Upper lobe of left lung (tissue), 6 donors: ENCODE data around the gene OR9A2. TPM values are rescaled to one million over a fixed set of nuclear protein-coding genes. Genes with fewer than 3 reads are reported as not detected.

ENCODE experiments used
- ATAC-seq, 2 donors: fragments of 200-7000 bp; cut with Tn5 transposase; one replicate each; pipeline ENCODE4 v1.9.1; 2022; ENCODE audit warnings: mild to moderate bottlenecking in 2 of 2, moderate library complexity in 2 of 2; ENCODE audit not compliant: low FRiP score in 2 of 2
- DNase-seq, 2 donors: peaks; one replicate each; pipeline ENCODE4 v3.0.0-alpha.2; 2019 to 2020
- H3K27ac ChIP-seq, 4 donors: fragments of 200-600 bp; sonication (generic); one replicate each; pipeline ENCODE4 v1.5.1; 2016 to 2019
- H3K27me3 ChIP-seq, 4 donors: fragments of 200-600 bp; sonication (generic); one replicate each; pipeline ENCODE4 v1.5.1; 2017 to 2019
- H3K36me3 ChIP-seq, 4 donors: fragments of 200-600 bp; sonication (generic); one replicate each; pipeline ENCODE4 v1.5.1; 2016 to 2019
- H3K4me1 ChIP-seq, 4 donors: fragments of 200-600 bp; sonication (generic); one replicate each; pipeline ENCODE4 v1.5.1; 2018 to 2019
- H3K4me3 ChIP-seq, 4 donors: fragments of 200-600 bp; sonication (generic); one replicate each; pipeline ENCODE4 v1.5.1; 2017 to 2019; ENCODE audit warnings: mild to moderate bottlenecking in 2 of 4, moderate library complexity in 1 of 4
- H3K9me3 ChIP-seq, 4 donors: fragments of 200-600 bp; sonication (generic); one replicate each; pipeline ENCODE4 v1.5.1; 2018 to 2019
- EP300 ChIP-seq, 4 donors: sonication (generic); formaldehyde crosslinking; IDR thresholded peaks; one replicate each; pipeline ENCODE4 v1.5.1; 2017; ENCODE audit warnings: antibody characterized with exemption in 4 of 4, control low read depth in 2 of 4
- POLR2A ChIP-seq, 4 donors: fragments of 450-650 bp; IDR thresholded peaks; one replicate each; pipeline ENCODE4 v1.5.1; 2016 to 2017; ENCODE audit warnings: antibody characterized with exemption in 4 of 4, mild to moderate bottlenecking in 2 of 4
- POLR2AphosphoS5 ChIP-seq, 2 donors: sonication (generic); formaldehyde crosslinking; IDR thresholded peaks; one replicate each; pipeline ENCODE4 v1.5.1; 2017; ENCODE audit warnings: antibody characterized with exemption in 2 of 2
- WGBS, 2 donors: methylation state at CpG; one replicate each; pipeline ENCODE4 v1.1.5; 2017 to 2018; 5-methylcytosine and 5-hydroxymethylcytosine counted together
- total RNA-seq, 6 donors: library from RNA; depleted of rRNA in 4 of 6; stranded (reverse); fragments of >200 nt in 4 of 6; gene quantifications; one replicate each; pipeline versions ENCODE4 v1.1.0 to v1.2.1, GENCODE V29; 2016 to 2021
- TF ChIP-seq, protein P1 (sequence below), 6 experiments: fragments of 450-650 bp in 4 of 6; fragments of 200-600 bp in 2 of 6; sonication (generic) in 2 of 6; IDR thresholded peaks; one replicate each; pipeline ENCODE4 v1.5.1; 2016 to 2019; ENCODE audit warnings: antibody characterized with exemption in 6 of 6
- donor health status: DM: no; HTN: no; CAD: no; lungs with moderate emphysema.
- donor health status: DM: no; HTN: yes; CAD: no; lungs with severe emphysema.

Gene OR9A2
- total RNA-seq, 6 donors from 2014 or later: not detected

- ATAC-seq: peak in 1 of 2 donors; percentile 37
- no peak for DNase-seq
- 77 to 84% methylated on average over 3 to 5 of the region's 5 CpGs for WGBS, 2 donors
- Histone ChIP-seq H3K4me3 (no peak overlapping the region), H3K9me3 (no peaks in the 10 kb centered on the region), H3K27me3 (no peaks in the 10 kb centered on the region), H3K4me1 (no peaks in the 10 kb centered on the region), H3K36me3 (no peaks in the 10 kb centered on the region), H3K27ac (no peak overlapping the region)
- TF ChIP-seq POLR2AphosphoS5 (IDR thresholded peaks at IDR 0.05) (no peak), EP300 (IDR thresholded peaks at IDR 0.05) (no peak), POLR2A (IDR thresholded peaks at IDR 0.05) (no peak)
- TF ChIP-seq, protein P1, sequence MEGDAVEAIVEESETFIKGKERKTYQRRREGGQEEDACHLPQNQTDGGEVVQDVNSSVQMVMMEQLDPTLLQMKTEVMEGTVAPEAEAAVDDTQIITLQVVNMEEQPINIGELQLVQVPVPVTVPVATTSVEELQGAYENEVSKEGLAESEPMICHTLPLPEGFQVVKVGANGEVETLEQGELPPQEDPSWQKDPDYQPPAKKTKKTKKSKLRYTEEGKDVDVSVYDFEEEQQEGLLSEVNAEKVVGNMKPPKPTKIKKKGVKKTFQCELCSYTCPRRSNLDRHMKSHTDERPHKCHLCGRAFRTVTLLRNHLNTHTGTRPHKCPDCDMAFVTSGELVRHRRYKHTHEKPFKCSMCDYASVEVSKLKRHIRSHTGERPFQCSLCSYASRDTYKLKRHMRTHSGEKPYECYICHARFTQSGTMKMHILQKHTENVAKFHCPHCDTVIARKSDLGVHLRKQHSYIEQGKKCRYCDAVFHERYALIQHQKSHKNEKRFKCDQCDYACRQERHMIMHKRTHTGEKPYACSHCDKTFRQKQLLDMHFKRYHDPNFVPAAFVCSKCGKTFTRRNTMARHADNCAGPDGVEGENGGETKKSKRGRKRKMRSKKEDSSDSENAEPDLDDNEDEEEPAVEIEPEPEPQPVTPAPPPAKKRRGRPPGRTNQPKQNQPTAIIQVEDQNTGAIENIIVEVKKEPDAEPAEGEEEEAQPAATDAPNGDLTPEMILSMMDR (IDR thresholded peaks at IDR 0.05): no peak
Observed at GRCh38 chr7:143038635-143039034, 11.7 kb upstream of the OR9A2 start.

DNA sequence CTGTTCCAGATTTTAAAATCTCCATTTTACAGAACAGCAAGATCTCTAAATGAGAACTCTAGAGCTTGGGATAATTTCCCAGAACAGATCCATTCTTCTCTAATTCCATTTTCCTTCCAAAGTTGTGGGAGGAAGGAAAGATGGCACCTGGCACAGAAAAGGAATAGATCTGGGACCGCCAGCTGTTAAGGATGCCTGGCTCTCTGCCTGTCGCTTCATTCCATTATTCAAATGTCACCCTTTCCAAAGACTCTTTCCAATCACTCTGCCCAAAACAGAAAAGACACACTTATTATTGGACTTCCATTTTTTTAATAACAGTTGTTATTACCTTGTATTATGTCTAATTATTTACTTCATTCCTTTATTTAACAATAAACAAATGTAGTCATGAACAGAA, 751 bp upstream of the OR9A2 start:
- H3K4me3 ChIP-seq: no peak overlapping the region
- no peaks in the 10 kb centered on the region for H3K9me3 ChIP-seq
- ATAC-seq (no peak), DNase-seq (no peak)
- no peaks in the 10 kb centered on the region for H3K27me3 ChIP-seq
- 77 to 82% methylated on average over 2 of the region's 2 CpGs for WGBS, 2 donors
- no peak for TF ChIP-seq EP300 (IDR thresholded peaks at IDR 0.05)
- no peak for TF ChIP-seq POLR2A (IDR thresholded peaks at IDR 0.05)
- TF ChIP-seq POLR2AphosphoS5 (IDR thresholded peaks at IDR 0.05): no peak
- TF ChIP-seq, protein P1 (IDR thresholded peaks at IDR 0.05): no peak
- no peaks in the 10 kb centered on the region for H3K4me1 ChIP-seq
- H3K36me3 ChIP-seq: no peaks in the 10 kb centered on the region
- no peak overlapping the region for H3K27ac ChIP-seq

GRCh38 chr7:143025371-143025770, 1.6 kb downstream of the OR9A2 start:
- DNase-seq (no peak), ATAC-seq (no peak)
- Histone ChIP-seq H3K27me3 (no peaks in the 10 kb centered on the region), H3K27ac (no peak overlapping the region), H3K36me3 (no peaks in the 10 kb centered on the region), H3K4me1 (no peaks in the 10 kb centered on the region), H3K9me3 (no peaks in the 10 kb centered on the region), H3K4me3 (no peak overlapping the region)
- TF ChIP-seq POLR2AphosphoS5 (IDR thresholded peaks at IDR 0.05) (no peak), EP300 (IDR thresholded peaks at IDR 0.05) (no peak), POLR2A (IDR thresholded peaks at IDR 0.05) (no peak)
- TF ChIP-seq, protein P1 (IDR thresholded peaks at IDR 0.05): no peak
- 57 to 62% methylated on average over 2 of the region's 2 CpGs for WGBS, 2 donors

- TF ChIP-seq POLR2AphosphoS5 (IDR thresholded peaks at IDR 0.05) (no peak), POLR2A (IDR thresholded peaks at IDR 0.05) (no peak), EP300 (IDR thresholded peaks at IDR 0.05) (no peak)
- TF ChIP-seq, protein P1 (IDR thresholded peaks at IDR 0.05): no peak
- H3K27ac ChIP-seq: no peak overlapping the region
- DNase-seq (no peak), ATAC-seq (no peak)
- H3K9me3 ChIP-seq: no peaks in the 10 kb centered on the region
- no peaks in the 10 kb centered on the region for H3K4me1 ChIP-seq
- H3K27me3 ChIP-seq: no peaks in the 10 kb centered on the region
- no peak overlapping the region for H3K4me3 ChIP-seq
- no peaks in the 10 kb centered on the region for H3K36me3 ChIP-seq
Observed at GRCh38 chr7:143023047-143023446, 3.9 kb downstream of the OR9A2 start.

- Histone ChIP-seq H3K4me1 (no peaks in the 10 kb centered on the region), H3K9me3 (no peaks in the 10 kb centered on the region), H3K27me3 (no peaks in the 10 kb centered on the region), H3K4me3 (no peak overlapping the region), H3K27ac (no peak overlapping the region), H3K36me3 (no peaks in the 10 kb centered on the region)
- no peak for DNase-seq
- TF ChIP-seq POLR2A (IDR thresholded peaks at IDR 0.05) (no peak), POLR2AphosphoS5 (IDR thresholded peaks at IDR 0.05) (no peak), EP300 (IDR thresholded peaks at IDR 0.05) (no peak)
- TF ChIP-seq, protein P1 (IDR thresholded peaks at IDR 0.05): no peak
- ATAC-seq: no peak
Observed at GRCh38 chr7:143018931-143019330, 8.0 kb downstream of the OR9A2 start.
